Stimulated activated CD4-positive, alpha-beta T cell treated with anti-CD3 and anti-CD28 coated beads, Interleukin-4, amount 100 ng/mL, for 1 hour (primary cell): Measurements from ENCODE around the gene PPP1R11.
"Not testable (repeated sequence)": the region's sequence is repeated elsewhere in the genome, so short reads cannot be mapped to it uniquely, and the experiment has no call there.

Source experiments
- DNase-seq: peaks from one replicate; pipeline ENCODE4 v3.0.0-alpha.2; 2020

The PPP1R11 gene, protein sequence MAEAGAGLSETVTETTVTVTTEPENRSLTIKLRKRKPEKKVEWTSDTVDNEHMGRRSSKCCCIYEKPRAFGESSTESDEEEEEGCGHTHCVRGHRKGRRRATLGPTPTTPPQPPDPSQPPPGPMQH

GRCh38 chr6:30066577-30067459 lies at the start of gene PPP1R11:
Gene PPP1R11 (plus strand): TSS chr6:30067198. CDS start chr6:30067411, 213 bp downstream.
- peak; percentile 98 for DNase-seq

DNA sequence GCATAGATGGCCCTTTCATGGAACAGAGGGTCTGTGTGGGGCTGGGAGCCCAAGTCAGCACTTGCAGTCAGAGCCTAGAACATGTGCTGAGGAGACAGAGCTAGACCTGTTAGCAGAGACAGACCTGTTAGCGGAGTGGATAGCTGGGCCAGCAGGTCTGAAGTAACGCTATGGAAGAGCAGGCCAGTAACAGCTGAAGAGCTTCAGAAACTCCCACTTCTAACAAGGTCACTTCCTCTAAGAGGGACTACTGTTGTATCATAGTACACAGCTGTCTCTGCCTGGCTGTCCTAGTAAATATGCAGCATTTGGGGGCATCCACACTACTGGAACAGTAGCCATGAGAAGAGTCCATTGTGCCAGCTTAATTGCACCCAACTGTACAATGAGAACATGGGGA lies 47.2 kb upstream of the PPP1R11 start:
- no peak for DNase-seq

- DNase-seq, result no peak
These were observed 46.4 kb upstream of the PPP1R11 start for GRCh38 chr6:30020626-30021025.

GRCh38 chr6:30022189-30022588 lies 44.8 kb upstream of the PPP1R11 start:
- DNase-seq, result no peak

GRCh38 chr6:30022712-30023111 lies 44.3 kb upstream of the PPP1R11 start:
- DNase-seq, result not testable (repeated sequence)

DNA sequence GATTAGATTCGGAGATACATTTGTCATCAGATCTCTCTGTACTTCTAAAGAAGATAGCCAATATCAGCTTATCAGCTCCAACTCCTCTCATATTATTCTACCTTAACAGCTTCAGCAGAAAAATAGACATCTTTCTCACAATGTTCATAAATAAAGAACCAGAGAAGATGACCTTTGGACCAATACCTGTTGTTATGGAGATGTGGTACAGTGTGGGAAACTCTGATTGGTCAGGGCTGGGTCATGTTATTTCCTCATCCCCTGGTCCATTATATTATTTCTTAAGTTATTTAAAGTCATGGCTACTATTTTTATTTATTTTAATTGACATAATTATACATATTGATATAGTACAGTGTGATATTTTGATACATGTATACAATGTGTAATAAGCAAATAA lies 41.8 kb upstream of the PPP1R11 start:
- no peak for DNase-seq

- no peak for DNase-seq
These were observed 37.4 kb upstream of the PPP1R11 start for GRCh38 chr6:30029588-30029987.

GRCh38 chr6:30031381-30031780 lies 35.6 kb upstream of the PPP1R11 start:
- DNase-seq, result no peak

GRCh38 chr6:30033440-30033839 lies 33.6 kb upstream of the PPP1R11 start:
- DNase-seq, result not testable (repeated sequence)

DNA sequence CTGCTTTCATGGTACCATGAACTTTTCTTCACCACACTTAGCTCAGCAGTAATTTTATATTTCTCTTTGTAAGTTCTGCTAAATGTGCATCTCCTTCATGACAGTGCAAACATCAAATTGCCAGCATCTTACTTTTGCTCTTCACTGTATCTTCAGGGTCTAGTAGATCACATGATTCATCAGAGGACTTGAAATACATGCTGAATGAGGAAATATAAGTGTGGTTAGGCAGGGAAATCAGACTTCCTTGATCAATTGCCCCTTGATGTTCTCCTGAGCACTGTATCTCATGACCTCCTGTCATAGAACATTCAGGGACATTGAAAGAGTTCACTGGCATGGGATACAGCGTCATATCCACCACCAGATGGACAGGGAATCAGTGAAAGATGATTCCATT lies 31.2 kb upstream of the PPP1R11 start:
- no peak for DNase-seq

GRCh38 chr6:30037182-30037788 lies 29.7 kb upstream of the PPP1R11 start:
- no peak for DNase-seq

DNA sequence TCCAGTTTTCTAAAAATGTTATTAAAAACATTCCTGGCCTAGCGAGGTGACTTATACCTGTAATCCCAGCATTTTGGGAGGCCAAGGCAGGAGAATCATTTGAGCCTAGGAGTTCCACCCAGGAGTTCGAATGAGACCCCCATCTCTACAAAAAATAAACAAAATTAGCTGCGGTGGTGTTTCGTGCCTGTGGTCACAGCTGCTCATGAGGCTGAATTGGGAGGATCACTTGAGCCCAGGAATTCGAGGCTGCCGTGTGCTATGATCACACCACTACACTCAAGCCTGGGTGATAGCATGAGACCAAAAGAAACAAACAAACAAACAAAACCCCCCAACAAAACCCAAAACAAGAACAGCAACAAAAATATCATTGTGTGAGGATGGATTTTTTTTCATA lies 25.8 kb upstream of the PPP1R11 start:
- no peak for DNase-seq

DNA sequence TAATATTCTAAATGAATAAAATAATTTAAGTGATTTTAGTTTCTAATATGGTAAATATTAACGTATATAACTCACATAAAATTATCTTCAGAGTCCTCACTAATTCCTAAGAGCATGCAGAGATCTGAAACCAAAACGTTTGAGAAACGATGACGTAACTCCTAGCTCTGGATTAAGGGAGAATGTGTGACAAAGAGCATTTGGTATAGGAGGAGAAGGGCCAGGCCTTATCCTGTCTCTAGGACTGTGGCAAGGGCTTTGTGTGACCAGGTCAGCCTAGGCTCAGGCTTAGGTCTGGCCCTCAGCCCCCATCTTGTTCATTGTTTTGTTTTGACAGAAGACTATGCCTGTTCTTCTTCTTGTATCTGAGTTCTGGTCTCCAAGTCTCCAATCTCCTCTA lies 25.2 kb upstream of the PPP1R11 start:
- no peak for DNase-seq

GRCh38 chr6:30042476-30042875 lies 24.5 kb upstream of the PPP1R11 start:
- DNase-seq, result no peak

DNA sequence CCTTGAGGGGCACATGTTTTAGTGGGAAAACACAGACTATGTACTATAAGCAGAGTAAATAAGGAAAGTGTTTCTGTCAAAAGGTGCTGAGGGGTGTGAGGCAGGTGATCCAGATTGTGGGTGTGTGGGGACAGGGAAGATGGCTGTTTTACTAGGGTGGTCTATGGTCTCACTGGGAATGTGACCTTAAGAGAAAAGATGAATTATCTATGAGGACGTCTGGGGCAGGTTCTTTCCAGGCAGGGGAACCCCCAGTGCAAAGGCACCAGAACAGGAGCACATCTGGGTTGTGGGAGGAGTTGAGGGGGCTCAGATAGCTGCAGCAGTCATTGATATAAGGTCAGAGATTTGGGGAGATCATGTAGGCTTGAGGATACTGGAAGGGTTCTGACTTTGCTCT lies 24.1 kb upstream of the PPP1R11 start:
- no peak for DNase-seq

GRCh38 chr6:30043744-30044143 lies 23.3 kb upstream of the PPP1R11 start:
- DNase-seq, result no peak

DNA sequence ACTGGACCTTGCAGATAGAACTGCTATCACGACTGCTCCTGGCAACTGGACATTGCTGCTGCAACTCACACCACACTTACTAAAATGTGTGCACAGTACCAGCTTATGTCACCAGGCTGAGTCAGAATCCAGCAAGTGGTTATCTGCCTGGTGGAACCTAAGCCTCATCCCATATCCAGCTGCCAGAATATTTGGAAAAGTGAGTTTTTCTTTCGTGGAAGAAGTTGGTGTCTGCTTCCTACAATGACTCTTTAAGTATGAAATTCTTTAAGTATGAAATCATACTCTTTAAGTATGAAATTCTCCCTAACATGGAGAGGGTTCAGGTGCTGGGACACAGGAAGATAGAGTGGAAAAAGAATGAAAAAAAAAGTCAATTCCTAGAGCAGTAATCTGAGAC lies 22.4 kb upstream of the PPP1R11 start:
- no peak for DNase-seq

DNA sequence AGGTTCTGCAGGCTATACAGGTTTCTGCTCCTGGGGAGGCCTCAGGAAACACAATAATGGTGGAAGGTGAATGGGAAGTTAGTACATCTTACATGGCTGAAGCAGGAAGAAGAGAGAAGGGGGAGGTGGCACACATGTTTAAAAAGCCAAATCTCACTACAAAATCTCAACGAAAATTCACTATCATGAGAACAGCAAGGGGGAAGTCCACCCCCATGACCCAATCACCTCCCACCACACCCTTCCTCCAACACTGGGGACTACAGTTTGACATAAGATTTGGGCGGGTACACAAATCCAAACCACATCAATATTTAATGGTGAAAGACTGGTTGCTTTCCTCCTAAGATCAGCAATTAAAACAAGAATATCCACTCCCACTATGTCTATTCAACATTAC lies 19.8 kb upstream of the PPP1R11 start:
- DNase-seq, result no peak

DNA sequence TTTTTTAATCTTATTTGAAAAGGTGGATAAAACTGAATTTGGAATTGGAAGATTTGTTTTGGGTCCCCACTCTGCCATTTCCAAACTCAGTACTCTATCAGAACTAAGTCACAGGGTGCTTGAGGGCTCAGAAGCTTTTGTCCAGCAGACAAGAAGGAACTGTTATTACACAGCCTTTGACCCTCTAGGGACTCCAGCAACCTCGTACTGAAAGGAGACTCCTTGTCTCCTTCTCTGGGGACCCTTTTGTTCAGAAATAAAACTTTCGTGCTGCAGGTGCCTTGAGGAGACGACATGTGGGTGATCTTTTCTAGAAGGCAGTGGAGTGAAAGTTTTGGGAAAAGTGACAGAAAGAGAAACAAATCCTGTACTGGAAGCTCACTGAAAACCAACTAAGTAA lies 13.3 kb upstream of the PPP1R11 start:
- no peak for DNase-seq

GRCh38 chr6:30055513-30055912 lies 11.5 kb upstream of the PPP1R11 start:
- DNase-seq, result no peak

- DNase-seq, result peak; percentile 42
These were observed 6.3 kb upstream of the PPP1R11 start for GRCh38 chr6:30060606-30061091.

GRCh38 chr6:30061092-30061857 lies 5.7 kb upstream of the PPP1R11 start, which contains the start of gene POLR1H:
Gene POLR1H (plus strand): TSS chr6:30061265. CDS start chr6:30061525, 260 bp downstream.
- peak; percentile 84 for DNase-seq

DNA sequence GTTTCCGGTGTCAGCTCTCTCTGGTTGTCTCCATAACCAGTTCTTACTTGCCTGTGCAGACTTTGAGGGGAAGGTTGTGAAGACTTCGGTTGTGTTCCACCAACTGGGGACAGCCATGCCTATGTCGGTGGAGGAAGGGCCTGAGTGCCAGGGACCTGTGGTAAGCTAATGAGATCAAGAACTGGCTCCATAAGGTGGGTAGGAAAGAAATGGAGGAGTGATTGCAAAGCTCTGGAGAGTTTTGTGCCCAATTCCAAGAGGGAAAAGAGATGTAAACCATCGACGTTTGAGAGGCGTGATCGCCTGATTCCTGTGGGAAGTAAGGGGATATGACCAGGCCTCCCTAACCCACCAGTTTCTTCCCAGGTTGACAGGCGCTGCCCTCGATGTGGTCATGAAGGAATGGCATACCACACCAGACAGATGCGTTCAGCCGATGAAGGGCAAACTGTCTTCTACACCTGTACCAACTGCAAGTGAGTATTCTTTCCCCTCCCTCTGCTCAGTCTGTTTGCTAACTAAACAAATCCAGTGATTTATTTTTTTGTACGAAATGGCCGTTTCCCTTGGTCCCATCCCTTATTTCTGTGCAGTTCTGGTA lies 5.0 kb upstream of the PPP1R11 start:
- no peak for DNase-seq
